ENCODE measurements around the gene CYP3A5. TPM values are rescaled to one million over a fixed set of nuclear protein-coding genes. Genes with fewer than 3 reads are reported as not detected.
"Not testable (repeated sequence)": the region's sequence is repeated elsewhere in the genome, so short reads cannot be mapped to it uniquely, and the experiment has no call there.

CYP3A5 gene
- total RNA-seq, 1 donor from 2014 or later, result not detected

DNA sequence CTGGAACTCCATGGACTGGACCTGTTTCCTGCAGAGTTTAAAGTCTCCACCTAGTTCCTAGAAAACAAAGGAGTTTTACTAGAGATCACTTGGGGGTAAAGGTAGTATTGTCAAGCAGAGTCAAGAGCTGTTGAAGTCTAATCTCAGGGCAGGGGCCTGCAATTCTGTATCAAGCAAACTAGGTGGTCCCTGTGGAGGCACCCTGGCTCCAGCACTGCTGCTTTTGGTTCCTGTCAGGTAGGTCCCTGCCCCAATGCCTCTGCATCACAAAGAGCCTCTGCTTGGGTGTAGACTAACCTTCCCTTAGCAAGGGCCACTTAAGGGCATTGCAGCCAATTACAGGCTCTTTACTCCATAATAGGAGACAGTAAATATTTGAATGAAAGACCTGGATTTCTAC, 40.5 kb downstream of the CYP3A5 start:
- Mint-ChIP-seq H3K4me3 (no peak overlapping the region), H3K36me3 (ENCODE audit: low read depth) (peaks cover 28% of the 10 kb centered on the region), H3K9me3 (no peaks in the 10 kb centered on the region), H3K27ac (no peak overlapping the region), H3K4me1 (no peaks in the 10 kb centered on the region), H3K27me3 (no peaks in the 10 kb centered on the region)
- intact Hi-C loops (cut with micrococcal nuclease), result no loop called here
- ChIA-PET CTCF (no interaction called here), POLR2A (no interaction called here)
- TF ChIP-seq, protein P1, sequence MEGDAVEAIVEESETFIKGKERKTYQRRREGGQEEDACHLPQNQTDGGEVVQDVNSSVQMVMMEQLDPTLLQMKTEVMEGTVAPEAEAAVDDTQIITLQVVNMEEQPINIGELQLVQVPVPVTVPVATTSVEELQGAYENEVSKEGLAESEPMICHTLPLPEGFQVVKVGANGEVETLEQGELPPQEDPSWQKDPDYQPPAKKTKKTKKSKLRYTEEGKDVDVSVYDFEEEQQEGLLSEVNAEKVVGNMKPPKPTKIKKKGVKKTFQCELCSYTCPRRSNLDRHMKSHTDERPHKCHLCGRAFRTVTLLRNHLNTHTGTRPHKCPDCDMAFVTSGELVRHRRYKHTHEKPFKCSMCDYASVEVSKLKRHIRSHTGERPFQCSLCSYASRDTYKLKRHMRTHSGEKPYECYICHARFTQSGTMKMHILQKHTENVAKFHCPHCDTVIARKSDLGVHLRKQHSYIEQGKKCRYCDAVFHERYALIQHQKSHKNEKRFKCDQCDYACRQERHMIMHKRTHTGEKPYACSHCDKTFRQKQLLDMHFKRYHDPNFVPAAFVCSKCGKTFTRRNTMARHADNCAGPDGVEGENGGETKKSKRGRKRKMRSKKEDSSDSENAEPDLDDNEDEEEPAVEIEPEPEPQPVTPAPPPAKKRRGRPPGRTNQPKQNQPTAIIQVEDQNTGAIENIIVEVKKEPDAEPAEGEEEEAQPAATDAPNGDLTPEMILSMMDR (IDR thresholded peaks at IDR 0.05), result no peak
- ATAC-seq (ENCODE audit: low read depth), result no peak
- DNase-seq, result no peak

DNA sequence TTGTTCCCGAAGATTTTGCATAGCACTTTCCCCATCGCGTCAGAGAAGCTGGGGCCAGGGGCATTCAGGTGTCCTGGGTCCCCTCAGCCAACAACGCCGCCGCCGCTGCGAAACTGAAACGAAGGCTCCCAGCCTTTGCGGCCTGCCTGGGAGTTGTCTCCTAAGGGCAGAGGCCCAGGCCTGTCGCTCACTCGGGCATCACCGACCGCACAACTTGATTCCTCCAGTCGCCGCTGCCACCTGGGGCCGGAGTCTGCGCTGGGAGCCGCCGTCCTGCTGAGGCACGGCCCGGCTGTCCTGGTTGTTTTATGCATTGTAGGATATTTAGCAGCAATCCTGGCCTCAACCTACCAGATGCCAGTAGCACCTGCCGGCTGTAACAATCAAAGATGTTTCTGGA, 41.1 kb downstream of the CYP3A5 start:
- Mint-ChIP-seq H3K4me3 (no peak overlapping the region), H3K27ac (no peak overlapping the region), H3K36me3 (ENCODE audit: low read depth) (peaks cover 28% of the 10 kb centered on the region), H3K4me1 (no peaks in the 10 kb centered on the region), H3K27me3 (no peaks in the 10 kb centered on the region), H3K9me3 (no peaks in the 10 kb centered on the region)
- TF ChIP-seq, protein P1 (IDR thresholded peaks at IDR 0.05), result no peak
- ChIA-PET CTCF (no interaction called here), POLR2A (no interaction called here)
- no peak for ATAC-seq (ENCODE audit: low read depth)
- intact Hi-C loops (cut with micrococcal nuclease), result no loop called here
- DNase-seq, result no peak

DNA sequence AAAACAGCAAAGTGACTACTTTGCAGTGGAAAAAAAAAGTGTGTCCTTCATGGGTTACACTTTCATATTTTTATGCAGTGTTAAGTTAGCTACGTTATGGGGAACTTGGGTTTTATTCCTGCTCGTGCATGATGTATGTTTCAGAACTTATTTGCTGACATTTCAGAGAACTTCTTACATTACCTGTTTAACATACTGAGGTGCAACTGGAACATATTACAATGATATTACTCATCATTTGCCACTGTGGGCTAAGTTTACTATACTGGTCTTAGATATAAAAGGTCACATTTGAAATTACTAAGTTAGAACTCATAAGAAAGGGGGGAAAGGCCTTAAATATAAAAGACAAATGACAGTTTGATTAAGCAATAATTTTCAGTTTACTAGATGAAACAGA, 42.4 kb downstream of the CYP3A5 start:
- H3K4me1 Mint-ChIP-seq; H3K4me3 Mint-ChIP-seq; CTCF ChIA-PET; intact Hi-C loops (cut with micrococcal nuclease); DNase-seq; ATAC-seq (ENCODE audit: low read depth); H3K27me3 Mint-ChIP-seq; H3K27ac Mint-ChIP-seq; POLR2A ChIA-PET; H3K9me3 Mint-ChIP-seq: not testable (repeated sequence)
- H3K36me3 Mint-ChIP-seq (ENCODE audit: low read depth), result peaks cover 29% of the 10 kb centered on the region

DNA sequence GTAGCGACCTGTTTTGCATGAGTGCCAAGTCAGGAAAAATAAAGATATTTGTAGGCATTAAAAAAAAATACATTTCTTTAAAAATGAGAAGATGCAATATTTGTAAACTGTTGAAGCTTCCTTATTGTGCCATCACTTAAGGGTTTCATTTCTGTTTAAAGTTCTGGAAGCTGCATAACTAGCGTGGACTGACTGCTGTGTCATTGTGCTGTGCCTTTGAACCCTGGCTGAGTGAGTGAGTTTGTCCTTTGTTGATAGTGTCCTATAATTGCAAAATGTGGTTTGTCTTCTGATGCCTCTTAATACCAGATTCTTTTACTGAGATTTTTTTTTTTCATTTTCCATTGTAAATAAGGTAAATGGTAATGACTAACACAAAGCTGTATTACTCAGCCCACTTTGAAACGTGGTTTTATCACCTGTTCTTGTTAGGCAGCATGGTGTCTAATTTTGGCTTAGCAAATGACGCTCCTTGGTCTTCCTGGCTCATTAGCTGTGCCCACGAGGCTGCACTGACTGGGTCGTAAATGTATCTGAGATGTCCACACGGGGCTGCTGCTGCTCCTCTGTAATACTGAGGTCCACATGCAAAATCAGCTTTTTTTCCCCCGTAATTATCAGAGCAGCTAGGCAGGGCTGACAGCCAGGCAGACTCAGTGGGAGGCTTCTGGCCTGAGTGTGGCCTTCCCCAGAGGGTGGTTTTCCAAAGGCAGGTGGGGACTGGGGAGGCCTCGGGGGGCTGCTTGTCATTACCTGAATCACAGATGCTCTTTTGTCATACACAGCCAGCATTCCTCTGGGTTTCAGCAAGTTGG, 48.3 kb downstream of the CYP3A5 start:
- H3K27me3 Mint-ChIP-seq, result no peaks in the 10 kb centered on the region
- no peak for ATAC-seq (ENCODE audit: low read depth)
- CTCF ChIA-PET, result no interaction called here
- H3K9me3 Mint-ChIP-seq, result no peaks in the 10 kb centered on the region
- TF ChIP-seq, protein P1 (IDR thresholded peaks at IDR 0.05), result no peak
- no peaks in the 10 kb centered on the region for H3K4me1 Mint-ChIP-seq
- no peak for DNase-seq
- POLR2A ChIA-PET, result interaction anchor here (1.0 kb wide), 1 partner anchor 15 kb away, joined by 3 read pairs; the partner anchor contains the start of gene ZSCAN25
- intact Hi-C loops (cut with micrococcal nuclease), result no loop called here
- H3K36me3 Mint-ChIP-seq (ENCODE audit: low read depth), result peaks cover 59% of the 10 kb centered on the region
- H3K27ac Mint-ChIP-seq, result no peak overlapping the region
- H3K4me3 Mint-ChIP-seq, result no peak overlapping the region

DNA sequence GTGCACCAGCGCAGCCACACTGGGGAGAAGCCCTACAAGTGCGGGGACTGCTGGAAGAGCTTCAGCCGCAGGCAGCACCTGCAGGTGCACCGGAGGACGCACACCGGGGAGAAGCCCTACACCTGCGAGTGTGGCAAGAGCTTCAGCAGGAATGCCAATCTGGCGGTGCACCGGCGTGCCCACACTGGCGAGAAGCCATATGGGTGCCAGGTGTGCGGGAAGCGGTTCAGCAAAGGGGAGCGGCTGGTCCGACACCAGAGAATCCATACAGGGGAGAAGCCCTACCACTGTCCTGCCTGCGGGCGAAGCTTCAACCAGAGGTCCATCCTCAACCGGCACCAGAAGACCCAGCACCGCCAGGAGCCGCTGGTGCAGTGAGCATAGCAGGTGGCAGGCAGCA, 50.2 kb downstream of the CYP3A5 start:
- CTCF ChIA-PET, result no interaction called here

More for the DNA sequence above, 50.2 kb downstream of the CYP3A5 start:
- Mint-ChIP-seq H3K4me1 (no peaks in the 10 kb centered on the region), H3K27me3 (no peaks in the 10 kb centered on the region), H3K36me3 (ENCODE audit: low read depth) (peaks cover 75% of the 10 kb centered on the region), H3K4me3 (no peak overlapping the region), H3K27ac (no peak overlapping the region), H3K9me3 (no peaks in the 10 kb centered on the region)
- TF ChIP-seq, protein P1 (IDR thresholded peaks at IDR 0.05), result no peak
- DNase-seq (no peak), ATAC-seq (ENCODE audit: low read depth) (no peak)
- POLR2A ChIA-PET, result no interaction called here
- intact Hi-C loops (cut with micrococcal nuclease), result no loop called here
